ENCODE data around the gene BIK. TPM values are rescaled to one million over a fixed set of nuclear protein-coding genes. Genes with fewer than 3 reads are reported as not detected.

BIK gene
- total RNA-seq, 1 donor from 2014 or later: 1.8 TPM

Other genes starting within 250 kb of the BIK start
- 69.8 and 129 TPM in 2 replicates for gene PACSIN2, start 95.6 kb upstream of the BIK start, total RNA-seq
- gene TTLL1, start 21.4 kb upstream of the BIK start, total RNA-seq: 10.8 and 18.2 TPM in 2 replicates
- gene MCAT, start 32.6 kb downstream of the BIK start, total RNA-seq: 14.9 and 22.9 TPM in 2 replicates
- gene TSPO, start 40.8 kb downstream of the BIK start, total RNA-seq: 199 and 827 TPM in 2 replicates
- 28.8 and 34.4 TPM in 2 replicates for gene TTLL12, start 76.4 kb downstream of the BIK start, total RNA-seq
- gene SCUBE1, start 232.6 kb downstream of the BIK start, total RNA-seq: 0.10 TPM in 1 of 2 replicates, not detected in the other

Data from renal cortical epithelial cell (primary cell).